ENCODE measurements around the gene OLIG1.

OLIG1 gene

GRCh38 chr21:33089395-33090119 lies 19.6 kb downstream of the OLIG1 start:
- DNase-seq (ENCODE audit: insufficient read length, low spot score) = no peak
- FAIRE-seq = no peak

GRCh38 chr21:33096426-33096825 lies 26.5 kb downstream of the OLIG1 start:
- FAIRE-seq (no peak), DNase-seq (ENCODE audit: insufficient read length, low spot score) (no peak)

GRCh38 chr21:33099131-33099530 lies 29.2 kb downstream of the OLIG1 start:
- FAIRE-seq (no peak), DNase-seq (ENCODE audit: insufficient read length, low spot score) (no peak)

- no peak for DNase-seq (ENCODE audit: insufficient read length, low spot score)
Measured at GRCh38 chr21:33101300-33101911, 31.5 kb downstream of the OLIG1 start.

GRCh38 chr21:33105088-33105487 lies 35.1 kb downstream of the OLIG1 start:
- DNase-seq (ENCODE audit: insufficient read length, low spot score) = no peak
- no peak for FAIRE-seq

More at GRCh38 chr21:33101300-33101911, 31.5 kb downstream of the OLIG1 start:
- FAIRE-seq = no peak

- no peak for DNase-seq (ENCODE audit: insufficient read length, low spot score)
- no peak for FAIRE-seq
Measured at GRCh38 chr21:33108228-33108627, 38.3 kb downstream of the OLIG1 start.

- FAIRE-seq = no peak
- DNase-seq (ENCODE audit: insufficient read length, low spot score) = no peak
Measured at GRCh38 chr21:33109574-33110339, 39.8 kb downstream of the OLIG1 start.

GRCh38 chr21:33110340-33110715 lies 40.4 kb downstream of the OLIG1 start:
- FAIRE-seq (no peak), DNase-seq (ENCODE audit: insufficient read length, low spot score) (no peak)

- DNase-seq (ENCODE audit: insufficient read length, low spot score) (no peak), FAIRE-seq (no peak)
Measured at GRCh38 chr21:33111577-33111976, 41.6 kb downstream of the OLIG1 start.

- FAIRE-seq = no peak
Measured at GRCh38 chr21:33112151-33112550, 42.2 kb downstream of the OLIG1 start.

GRCh38 chr21:33112681-33113080 lies 42.7 kb downstream of the OLIG1 start:
- DNase-seq (ENCODE audit: insufficient read length, low spot score) (no peak), FAIRE-seq (no peak)

More at GRCh38 chr21:33112151-33112550, 42.2 kb downstream of the OLIG1 start:
- DNase-seq (ENCODE audit: insufficient read length, low spot score) = no peak

- FAIRE-seq (no peak), DNase-seq (ENCODE audit: insufficient read length, low spot score) (no peak)
Measured at GRCh38 chr21:33113131-33113530, 43.2 kb downstream of the OLIG1 start.

GRCh38 chr21:33114276-33114675 lies 44.3 kb downstream of the OLIG1 start:
- DNase-seq (ENCODE audit: insufficient read length, low spot score) (no peak), FAIRE-seq (no peak)

- no peak for DNase-seq (ENCODE audit: insufficient read length, low spot score)
- FAIRE-seq = no peak
Measured at GRCh38 chr21:33115631-33116510, 45.9 kb downstream of the OLIG1 start.

- no peak for FAIRE-seq
- no peak for DNase-seq (ENCODE audit: insufficient read length, low spot score)
Measured at GRCh38 chr21:33116676-33117075, 46.7 kb downstream of the OLIG1 start.

GRCh38 chr21:33117101-33117888 lies 47.4 kb downstream of the OLIG1 start:
- DNase-seq (ENCODE audit: insufficient read length, low spot score) = no peak
- no peak for FAIRE-seq
